Breast epithelium (tissue), 4 donors: ENCODE data around the gene SF3A2. TPM values are rescaled to one million over a fixed set of nuclear protein-coding genes. Genes with fewer than 3 reads are reported as not detected.

ENCODE experiments used
- DNase-seq, 2 donors: peaks; one replicate each; pipeline ENCODE4 v3.0.0-alpha.2; 2019; ENCODE audit warnings: low spot score in 2 of 2
- H3K27ac ChIP-seq, 2 donors: fragments of 200-600 bp; sonication (generic) in 1 of 2; one replicate each; pipeline ENCODE4 v1.5.1; 2016 to 2019; ENCODE audit warnings: mild to moderate bottlenecking in 1 of 2
- H3K27me3 ChIP-seq, 2 donors: fragments of 200-600 bp; sonication (generic) in 1 of 2; one replicate each; pipeline versions ENCODE4 v1.5.1 to v1.6.0; 2017 to 2019; ENCODE audit warnings: control low read depth in 1 of 2, mild to moderate bottlenecking in 1 of 2
- H3K36me3 ChIP-seq: fragments of 200-600 bp; one replicate; pipeline ENCODE4 v1.5.1; 2019
- H3K4me1 ChIP-seq, 2 donors: fragments of 200-600 bp; sonication (generic); one replicate each; pipeline ENCODE4 v1.5.1; 2016 to 2019; ENCODE audit warnings: control low read depth in 1 of 2
- H3K4me3 ChIP-seq, 3 donors: fragments of 200-600 bp; sonication (generic); 1 replicate in 2 of 3; 2 replicates in 1 of 3; pipeline ENCODE4 v1.5.1; 2016 to 2019; ENCODE audit warnings: mild to moderate bottlenecking in 3 of 3, moderate library complexity in 2 of 3
- H3K9me3 ChIP-seq, 2 donors: fragments of 200-600 bp; sonication (generic) in 1 of 2; one replicate each; pipeline ENCODE4 v1.5.1; 2016 to 2019; ENCODE audit warnings: control low read depth in 1 of 2
- CTCF ChIP-seq, 3 donors: fragments of 450-650 bp; IDR thresholded peaks; one replicate each; pipeline ENCODE4 v1.5.1; 2016 to 2017; ENCODE audit warnings: antibody characterized with exemption in 3 of 3, mild to moderate bottlenecking in 3 of 3, moderate library complexity in 3 of 3
- POLR2A ChIP-seq: fragments of 450-650 bp; IDR thresholded peaks from one replicate; pipeline ENCODE4 v1.6.1; 2016; ENCODE audit warnings: antibody characterized with exemption, mild to moderate bottlenecking, moderate library complexity
- POLR2AphosphoS5 ChIP-seq, 3 donors: sonication (generic); formaldehyde crosslinking; IDR thresholded peaks; one replicate each; pipeline ENCODE4 v1.6.1; 2017; ENCODE audit warnings: antibody characterized with exemption in 3 of 3
- intact Hi-C: fragments of 100-400 bp; cut with DNase I; formaldehyde crosslinking; loops from one replicate; pipeline ENCODE4 v1.15.1; 2023; ENCODE audit warnings: low total_unique reads
- total RNA-seq, 3 donors: library from RNA; depleted of rRNA; stranded (reverse); fragments of >200 nt; gene quantifications; one replicate each; pipeline ENCODE4 v1.1.0, GENCODE V29; 2016

Gene SF3A2
- total RNA-seq, 3 donors from 2014 or later = 32.6 to 38.0 (median 33.3) TPM

GRCh38 chr19:2233601-2234280, 2.9 kb upstream of the SF3A2 start:
- Histone ChIP-seq H3K4me3 (no peak overlapping the region), H3K36me3 (no peaks in the 10 kb centered on the region), H3K4me1 (peaks cover 0 to 16% of the 10 kb centered on the region in 2 donors), H3K27ac (no peak overlapping the region), H3K27me3 (no peaks in the 10 kb centered on the region), H3K9me3 (no peaks in the 10 kb centered on the region)
- intact Hi-C loops = no loop called here
- no peak for DNase-seq
- TF ChIP-seq POLR2A = no peak
- TF ChIP-seq POLR2AphosphoS5 (IDR thresholded peaks at IDR 0.05) = no peak
- no peak for TF ChIP-seq CTCF (IDR thresholded peaks at IDR 0.05)

DNA sequence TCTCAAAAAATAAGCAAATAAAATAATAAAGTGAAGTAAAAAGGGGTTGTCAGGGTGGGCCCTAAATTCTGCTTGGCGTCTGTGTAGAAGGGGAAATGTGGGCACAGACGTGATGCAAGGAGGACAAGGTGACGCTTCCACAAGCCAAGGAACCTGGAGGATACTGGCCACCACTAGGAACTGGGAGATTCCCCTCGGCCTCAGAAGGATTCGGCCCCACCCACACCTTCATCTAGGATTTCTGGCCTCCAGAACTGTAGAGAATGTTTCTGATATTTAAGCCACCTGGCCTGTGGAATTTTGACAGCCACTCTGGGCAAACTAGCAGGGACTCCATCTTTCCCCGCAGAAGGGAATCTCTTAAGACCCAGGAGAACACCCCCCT, 1.6 kb upstream of the SF3A2 start:
- Histone ChIP-seq H3K9me3 (no peaks in the 10 kb centered on the region), H3K36me3 (no peaks in the 10 kb centered on the region), H3K27ac (peak overlapping the region; percentile 99), H3K4me1 (peaks cover 0 to 24% of the 10 kb centered on the region in 2 donors), H3K27me3 (no peaks in the 10 kb centered on the region), H3K4me3 (peak overlapping the region; percentile 84 to 95 (median 85))
- no peak for DNase-seq
- intact Hi-C loops = loop anchor here (5.0 kb wide), 1 partner anchor 37 kb away; no protein-coding TSS in a partner anchor
- no peak for TF ChIP-seq POLR2A
- TF ChIP-seq POLR2AphosphoS5 (IDR thresholded peaks at IDR 0.05) = no peak
- no peak for TF ChIP-seq CTCF (IDR thresholded peaks at IDR 0.05)

- Histone ChIP-seq H3K36me3 (no peaks in the 10 kb centered on the region), H3K4me3 (peak overlapping the region; percentile 84 to 95 (median 85)), H3K27me3 (no peaks in the 10 kb centered on the region), H3K9me3 (no peaks in the 10 kb centered on the region), H3K4me1 (peaks cover 1 to 29% of the 10 kb centered on the region in 2 donors), H3K27ac (peak overlapping the region; percentile 99)
- peak in 1 of 2 donors; percentile 32 for DNase-seq
- TF ChIP-seq POLR2A (no peak), CTCF (IDR thresholded peaks at IDR 0.05) (no peak), POLR2AphosphoS5 (IDR thresholded peaks at IDR 0.05) (no peak)
- intact Hi-C loops = loop anchor here (5.0 kb wide), 1 partner anchor 37 kb away; no protein-coding TSS in a partner anchor
Measured at GRCh38 chr19:2235381-2236063, 1.1 kb upstream of the SF3A2 start.

DNA sequence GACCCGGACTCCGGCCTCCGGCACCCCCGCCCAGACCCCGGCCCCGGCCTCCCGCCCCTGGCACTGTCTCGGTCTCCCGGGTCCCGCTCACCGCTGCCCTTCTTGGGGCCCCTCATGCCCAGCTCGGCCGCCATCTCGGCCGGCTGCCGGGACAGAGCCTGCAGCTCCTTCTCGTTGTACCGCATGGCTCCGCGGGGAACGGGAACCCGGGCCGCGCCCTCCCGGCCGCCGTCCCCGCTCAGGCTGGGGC, 635 bp upstream of the SF3A2 start:
- Histone ChIP-seq H3K4me1 (peaks cover 6 to 34% of the 10 kb centered on the region in 2 donors), H3K36me3 (no peaks in the 10 kb centered on the region), H3K4me3 (peak overlapping the region; percentile 84 to 95 (median 85)), H3K27ac (peak overlapping the region; percentile 99), H3K27me3 (no peaks in the 10 kb centered on the region), H3K9me3 (no peaks in the 10 kb centered on the region)
- DNase-seq = no peak
- no peak for TF ChIP-seq CTCF (IDR thresholded peaks at IDR 0.05)
- intact Hi-C loops = loop anchor here (5.0 kb wide), 1 partner anchor 36 kb away; no protein-coding TSS in a partner anchor
